GM23338 (cell line): ENCODE data around the gene ANKRD53. TPM values are rescaled to one million over a fixed set of nuclear protein-coding genes. Genes with fewer than 3 reads are reported as not detected.
A peak's percentile ranks its signal among the peaks of the same experiment; 100 is the strongest.

ENCODE experiments used
- ATAC-seq: fragments of 200-7000 bp; cut with Tn5 transposase; 3 replicates; pipeline ENCODE4 v1.9.1; 2020
- DNase-seq: peaks from one replicate; pipeline ENCODE4 v3.0.0-alpha.2; 2015; ENCODE audit warnings: low spot score
- H2AFZ ChIP-seq: fragments of 200-600 bp; sonication (generic); 2 replicates; pipeline ENCODE4 v1.8.0; 2016; ENCODE audit warnings: antibody characterized with exemption, mild to moderate bottlenecking, moderate library complexity
- H3F3A ChIP-seq: fragments of 200-600 bp; sonication (generic); replicated peaks from 2 replicates; pipeline ENCODE4 v1.8.0; 2017; ENCODE audit warnings: antibody characterized with exemption, mixed run types, low read depth
- H3K27ac ChIP-seq: fragments of 200-600 bp; sonication (generic); 2 replicates; pipeline ENCODE4 v1.6.1; 2016; ENCODE audit warnings: low read depth
- H3K27me3 ChIP-seq: fragments of 200-600 bp; sonication (generic); 2 replicates; pipeline ENCODE4 v1.8.0; 2016; ENCODE audit warnings: mild to moderate bottlenecking, mixed run types, moderate library complexity; ENCODE audit not compliant: insufficient read depth
- H3K36me3 ChIP-seq: fragments of 200-600 bp; sonication (generic); 2 replicates; pipeline ENCODE4 v1.8.0; 2016; ENCODE audit warnings: mild to moderate bottlenecking; ENCODE audit not compliant: insufficient read depth
- H3K4me1 ChIP-seq: fragments of 200-600 bp; sonication (generic); 2 replicates; pipeline ENCODE4 v1.8.0; 2016; ENCODE audit warnings: mild to moderate bottlenecking, moderate library complexity; ENCODE audit not compliant: insufficient read depth
- H3K4me2 ChIP-seq: fragments of 200-600 bp; sonication (generic); 2 replicates; pipeline ENCODE4 v1.7.1; 2017; ENCODE audit warnings: mixed run types
- H3K4me3 ChIP-seq: fragments of 200-600 bp; sonication (generic); 2 replicates; pipeline ENCODE4 v1.6.1; 2016; ENCODE audit warnings: mixed run types
- H3K79me2 ChIP-seq: fragments of 200-600 bp; sonication (generic); replicated peaks from 2 replicates; pipeline ENCODE4 v1.8.0; 2017; ENCODE audit warnings: mild to moderate bottlenecking; ENCODE audit not compliant: insufficient read depth
- H3K9me2 ChIP-seq: fragments of 200-600 bp; sonication (generic); 2 replicates; pipeline ENCODE4 v1.8.0; 2017; ENCODE audit not compliant: insufficient read depth
- H4K20me1 ChIP-seq: fragments of 200-600 bp; sonication (generic); replicated peaks from 2 replicates; pipeline ENCODE4 v1.8.0; 2017; ENCODE audit warnings: mild to moderate bottlenecking; ENCODE audit not compliant: insufficient read depth
- H3K27ac Mint-ChIP-seq: 2 replicates; pipeline ENCODE4 v1.8.0; 2020; ENCODE audit warnings: inconsistent platforms, mild to moderate bottlenecking, moderate library complexity, mixed read lengths
- H3K27me3 Mint-ChIP-seq: 3 replicates; pipeline ENCODE4 v1.8.0; 2022; ENCODE audit warnings: low read depth, mild to moderate bottlenecking, moderate library complexity, mixed read lengths, inconsistent platforms; ENCODE audit not compliant: insufficient read depth, poor library complexity
- H3K36me3 Mint-ChIP-seq: 3 replicates; pipeline ENCODE4 v1.8.0; 2021; ENCODE audit warnings: low read depth, mild to moderate bottlenecking, inconsistent platforms, moderate library complexity, mixed read lengths
- H3K4me1 Mint-ChIP-seq: 3 replicates; pipeline ENCODE4 v1.8.0; 2020; ENCODE audit warnings: mild to moderate bottlenecking, inconsistent platforms, mixed read lengths
- H3K4me3 Mint-ChIP-seq: 3 replicates; pipeline ENCODE4 v1.8.0; 2021; ENCODE audit warnings: moderate library complexity, mild to moderate bottlenecking, inconsistent platforms, mixed read lengths
- H3K9me3 Mint-ChIP-seq: 3 replicates; pipeline ENCODE4 v1.8.0; 2020; ENCODE audit warnings: moderate library complexity, mild to moderate bottlenecking, inconsistent platforms, mixed read lengths
- CTCF ChIP-seq, 2 experiments: fragments of 200-600 bp in 1 of 2; sonication (generic) in 1 of 2; conservative IDR thresholded peaks; 2 replicates each; pipeline versions ENCODE4 v1.5.1 to v1.6.1; 2016 to 2017; ENCODE audit warnings: antibody characterized with exemption in 2 of 2, low read depth in 2 of 2, mild to moderate bottlenecking in 2 of 2, moderate library complexity in 1 of 2
- ETS1 ChIP-seq: IDR thresholded peaks from 2 replicates; pipeline ENCODE4 v1.6.1; 2016; ENCODE audit warnings: antibody characterized with exemption
- EZH2 ChIP-seq: fragments of 200-600 bp; sonication (generic); IDR thresholded peaks from one replicate; pipeline ENCODE4 v1.8.0; 2017; ENCODE audit warnings: antibody characterized with exemption, mild to moderate bottlenecking, low read depth; ENCODE audit not compliant: unreplicated experiment
- EZH2phosphoT487 ChIP-seq: fragments of 200-600 bp; sonication (generic); IDR thresholded peaks from one replicate; pipeline ENCODE4 v1.8.1; 2018; ENCODE audit warnings: antibody characterized with exemption; ENCODE audit not compliant: unreplicated experiment
- JUNB ChIP-seq: IDR thresholded peaks from one replicate; pipeline ENCODE4 v1.6.1; 2016; ENCODE audit warnings: antibody characterized with exemption; ENCODE audit not compliant: unreplicated experiment
- POLR2AphosphoS5 ChIP-seq: IDR thresholded peaks from 2 replicates; pipeline ENCODE4 v1.6.1; 2016; ENCODE audit warnings: antibody characterized with exemption, low read depth
- REST ChIP-seq: IDR thresholded peaks from one replicate; pipeline ENCODE4 v1.6.1; 2018; ENCODE audit warnings: antibody characterized with exemption; ENCODE audit not compliant: unreplicated experiment
- STAT1 ChIP-seq: IDR thresholded peaks from one replicate; pipeline ENCODE4 v1.6.1; 2016; ENCODE audit warnings: antibody characterized with exemption; ENCODE audit not compliant: unreplicated experiment
- ZNF331 ChIP-seq: fragments of 250-450 bp; sonication (Bioruptor Pico); IDR thresholded peaks from 2 replicates; pipeline ENCODE4 v1.5.0; 2020; ENCODE audit warnings: low read depth, mild to moderate bottlenecking, moderate library complexity
- polyA plus RNA-seq: library from polyadenylated mRNA; unstranded; fragments of >200 nt; fragmentation: Nextera tagmentation; extraction: Ambion mirVana; gene quantifications from 2 replicates; pipeline ENCODE4 v1.2.1, GENCODE V29; 2016
- total RNA-seq: library from RNA; depleted of rRNA; stranded (reverse); fragments of >200 nt; shearing (Covaris generic); gene quantifications from 2 replicates; pipeline ENCODE4 v1.2.3, GENCODE V29; 2014

The ANKRD53 gene
- total and polyA plus RNA-seq, 2 experiments from 2014 or later, result 0.32 to 0.73 TPM

GRCh38 chr2:71000780-71001591, 22.6 kb downstream of the ANKRD53 start:
- Histone ChIP-seq H3K4me1 (peaks cover 8% of the 10 kb centered on the region; the same call in 1 of the 2 replicates), H3K79me2 (no peaks in the 10 kb centered on the region), H3K27me3 (peaks cover 9% of the 10 kb centered on the region; the same call in 1 of the 2 replicates), H3K36me3 (no peaks in the 10 kb centered on the region), H3K27ac (no peak overlapping the region), H3K4me3 (no peak overlapping the region), H3F3A (no peaks in the 10 kb centered on the region), H3K9me2 (peaks cover 7% of the 10 kb centered on the region; the same call in 1 of the 2 replicates), H3K4me2 (peak overlapping the region; percentile 73; the same call in 1 of the 2 replicates), H2AFZ (peak overlapping the region; percentile 100), H4K20me1 (no peaks in the 10 kb centered on the region)
- ATAC-seq, result peak; percentile 80
- TF ChIP-seq STAT1 (no peak), ETS1 (0 out of 2 replicates have a peak, but pooled peaks have one; percentile 34), CTCF (conservative IDR thresholded peaks at IDR 0.05; ENCODE audit: low read depth in 2 of 2) (peak; percentile 92), ZNF331 (CRISPR knock-in tag) (no peak), POLR2AphosphoS5 (peak; percentile 48; the same call in 1 of the 2 replicates)
- no peak overlapping the region for H3K27ac Mint-ChIP-seq
- peak; percentile 76 for DNase-seq
- H3K4me3 Mint-ChIP-seq, result peak overlapping the region; percentile 67
- H3K4me1 Mint-ChIP-seq, result peaks cover 16% of the 10 kb centered on the region
- no peaks in the 10 kb centered on the region for H3K36me3 Mint-ChIP-seq
- H3K9me3 Mint-ChIP-seq, result no peaks in the 10 kb centered on the region
- peaks cover 31% of the 10 kb centered on the region for H3K27me3 Mint-ChIP-seq

- H2AFZ ChIP-seq, result peak overlapping the region; percentile 96
- H3K27ac ChIP-seq, result no peak overlapping the region
- H3K27ac Mint-ChIP-seq, result no peak overlapping the region
- peaks cover 8% of the 10 kb centered on the region; the same call in 1 of the 2 replicates for H3K4me1 ChIP-seq
- peaks cover 15% of the 10 kb centered on the region for H3K4me1 Mint-ChIP-seq
- H3K9me3 Mint-ChIP-seq, result no peaks in the 10 kb centered on the region
- 0 out of 2 replicates have a peak overlapping the region, but pooled peaks have one; percentile 73 for H3K4me2 ChIP-seq
- H3K27me3 Mint-ChIP-seq, result peaks cover 32% of the 10 kb centered on the region
- H3K27me3 ChIP-seq, result peaks cover 9% of the 10 kb centered on the region; the same call in 1 of the 2 replicates
- no peaks in the 10 kb centered on the region for H3K36me3 Mint-ChIP-seq
- H3K79me2 ChIP-seq, result no peaks in the 10 kb centered on the region
- peaks cover 7% of the 10 kb centered on the region; the same call in 1 of the 2 replicates for H3K9me2 ChIP-seq
- H4K20me1 ChIP-seq, result no peaks in the 10 kb centered on the region
- H3K36me3 ChIP-seq, result no peaks in the 10 kb centered on the region
- no peak for ATAC-seq
- H3F3A ChIP-seq, result no peaks in the 10 kb centered on the region
- peak overlapping the region; percentile 45; the same call in 2 of the 3 replicates for H3K4me3 Mint-ChIP-seq
- no peak overlapping the region for H3K4me3 ChIP-seq
- no peak for DNase-seq
- TF ChIP-seq EZH2 (no peak), JUNB (no peak), EZH2phosphoT487 (no peak), ZNF331 (CRISPR knock-in tag) (no peak), ETS1 (no peak), REST (no peak)
Observed at GRCh38 chr2:71001592-71001927, 23.1 kb downstream of the ANKRD53 start.
